ENCODE measurements around the gene CEP70. TPM values are rescaled to one million over a fixed set of nuclear protein-coding genes. Genes with fewer than 3 reads are reported as not detected.
"Not testable (repeated sequence)": the region's sequence is repeated elsewhere in the genome, so short reads cannot be mapped to it uniquely, and the experiment has no call there.

CEP70 gene
- total and polyA plus RNA-seq, 10 donors: 2.7 to 19.0 (median 14.1) TPM

- WGBS, 5 donors: 75 to 89% (median 78%) methylated on average over 2 of the region's 2 CpGs
- H3K27ac ChIP-seq: no peak overlapping the region
- TF ChIP-seq POLR2A (IDR thresholded peaks at IDR 0.05): no peak
- TF ChIP-seq CTCF (IDR thresholded peaks at IDR 0.05 in 8 of 11, conservative IDR thresholded peaks at IDR 0.05 in 3 of 11): no peak
- TF ChIP-seq POLR2AphosphoS5 (IDR thresholded peaks at IDR 0.05): no peak
- H3K9me3 ChIP-seq: peaks cover 0 to 19% (median 6%) of the 10 kb centered on the region in 8 donors
- no peaks in the 10 kb centered on the region for H3K4me1 ChIP-seq
- H3K36me3 ChIP-seq: peaks cover 0 to 29% (median 3%) of the 10 kb centered on the region in 6 donors
- intact Hi-C loops (cut with DNase I; ENCODE audit: low total_unique reads): no loop called here
- no peak for DNase-seq
- H3K27me3 ChIP-seq (replicated peaks in 1 of 7): no peaks in the 10 kb centered on the region
- no peak overlapping the region for H3K4me3 ChIP-seq
These were observed 25.0 kb downstream of the CEP70 start for GRCh38 chr3:138569090-138569489.

- TF ChIP-seq POLR2AphosphoS5 (IDR thresholded peaks at IDR 0.05): no peak
- TF ChIP-seq CTCF (IDR thresholded peaks at IDR 0.05 in 8 of 11, conservative IDR thresholded peaks at IDR 0.05 in 3 of 11): no peak
- TF ChIP-seq POLR2A (IDR thresholded peaks at IDR 0.05): no peak
- Histone ChIP-seq H3K27me3 (replicated peaks in 1 of 7) (no peaks in the 10 kb centered on the region), H3K4me3 (no peak overlapping the region), H3K9me3 (peaks cover 0 to 6% (median 0%) of the 10 kb centered on the region in 8 donors), H3K36me3 (peaks cover 0 to 16% (median 3%) of the 10 kb centered on the region in 6 donors), H3K27ac (no peak overlapping the region), H3K4me1 (no peaks in the 10 kb centered on the region)
- intact Hi-C loops (cut with DNase I; ENCODE audit: low total_unique reads): no loop called here
- DNase-seq: no peak
These were observed 26.7 kb downstream of the CEP70 start for GRCh38 chr3:138567403-138567802.

GRCh38 chr3:138566293-138566692, 27.8 kb downstream of the CEP70 start:
- intact Hi-C loops (cut with DNase I; ENCODE audit: low total_unique reads); H3K4me1 ChIP-seq; H3K4me3 ChIP-seq; H3K27me3 ChIP-seq (replicated peaks in 1 of 7); DNase-seq; H3K9me3 ChIP-seq; H3K27ac ChIP-seq: not testable (repeated sequence)
- 50 to 91% (median 82%) methylated on average over 2 of the region's 2 CpGs for WGBS, 5 donors
- H3K36me3 ChIP-seq: peaks cover 0 to 16% (median 3%) of the 10 kb centered on the region in 6 donors

- H3K27me3 ChIP-seq (replicated peaks in 1 of 7); DNase-seq; intact Hi-C loops (cut with DNase I; ENCODE audit: low total_unique reads); H3K4me1 ChIP-seq; H3K4me3 ChIP-seq; H3K27ac ChIP-seq: not testable (repeated sequence)
- H3K9me3 ChIP-seq: peaks cover 0 to 37% (median 26%) of the 10 kb centered on the region in 8 donors
- peaks cover 0 to 34% (median 12%) of the 10 kb centered on the region in 6 donors for H3K36me3 ChIP-seq
- 91 to 98% (median 96%) methylated on average over 1 of the region's 1 CpG for whole genome bisulfite sequencing, 5 donors
These were observed 31.2 kb downstream of the CEP70 start for GRCh38 chr3:138562902-138563301.

- H3K9me3 ChIP-seq: peaks cover 0 to 55% (median 48%) of the 10 kb centered on the region in 8 donors
- TF ChIP-seq POLR2AphosphoS5 (IDR thresholded peaks at IDR 0.05) (no peak), CTCF (IDR thresholded peaks at IDR 0.05 in 8 of 11, conservative IDR thresholded peaks at IDR 0.05 in 3 of 11) (no peak), POLR2A (IDR thresholded peaks at IDR 0.05) (no peak)
- H3K4me1 ChIP-seq: no peaks in the 10 kb centered on the region
- intact Hi-C loops (cut with DNase I; ENCODE audit: low total_unique reads): no loop called here
- H3K27me3 ChIP-seq (replicated peaks in 1 of 7): no peaks in the 10 kb centered on the region
- H3K36me3 ChIP-seq: peaks cover 0 to 39% (median 12%) of the 10 kb centered on the region in 6 donors
- 89 to 97% (median 95%) methylated on average over 6 of the region's 6 CpGs for WGBS, 5 donors
- no peak overlapping the region for H3K27ac ChIP-seq
- no peak overlapping the region for H3K4me3 ChIP-seq
- no peak for DNase-seq
These were observed 33.6 kb downstream of the CEP70 start for GRCh38 chr3:138560501-138560900.

All from spleen (tissue), 11 donors.